GM19467 (cell line): Measurements from ENCODE around the gene ELK4.

Experiments used
- ATAC-seq: cut with Tn5 transposase; IDR thresholded peaks from one replicate; pipeline ENCODE4 v1.9.1; 2021; ENCODE audit warnings: mild to moderate bottlenecking, moderate library complexity; ENCODE audit not compliant: unreplicated experiment

The ELK4 gene

GRCh38 chr1:205631768-205632668 lies at the start of gene ELK4:
ELK4 (minus strand) TSS chr1:205632011; CDS start chr1:205623882, 8,129 bp downstream.
- peak; percentile 75 for ATAC-seq

DNA sequence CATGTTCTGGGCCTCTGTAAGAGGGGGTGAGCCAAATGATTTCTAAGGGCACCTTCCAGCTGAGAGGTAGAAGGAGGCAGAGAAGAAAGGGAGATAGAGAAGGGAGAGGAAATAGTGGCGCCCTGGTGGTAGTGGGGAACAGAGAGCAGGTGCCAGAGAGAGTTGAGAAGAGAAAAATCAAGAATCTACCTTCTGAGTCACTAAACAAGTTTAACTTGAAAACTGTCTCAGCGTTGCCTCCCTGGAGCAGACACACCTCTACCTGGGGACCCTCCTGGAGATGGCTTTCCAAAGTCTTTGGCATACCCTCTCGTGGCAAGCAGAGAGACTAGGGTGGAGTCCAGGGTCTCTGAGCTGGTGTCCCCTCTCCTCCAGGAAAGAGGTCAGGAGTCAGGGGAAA lies 49.6 kb upstream of the ELK4 start:
- ATAC-seq = no peak

- ATAC-seq = peak; percentile 55
These were observed 48.5 kb upstream of the ELK4 start, which contains the start of gene SLC45A3 for GRCh38 chr1:205680073-205680851. SLC45A3 (minus strand) TSS chr1:205680509; CDS start chr1:205664656, 15,853 bp downstream.

GRCh38 chr1:205678286-205679111 lies 46.7 kb upstream of the ELK4 start:
- no peak for ATAC-seq

- no peak for ATAC-seq
These were observed 45.4 kb upstream of the ELK4 start for GRCh38 chr1:205677167-205677566.

DNA sequence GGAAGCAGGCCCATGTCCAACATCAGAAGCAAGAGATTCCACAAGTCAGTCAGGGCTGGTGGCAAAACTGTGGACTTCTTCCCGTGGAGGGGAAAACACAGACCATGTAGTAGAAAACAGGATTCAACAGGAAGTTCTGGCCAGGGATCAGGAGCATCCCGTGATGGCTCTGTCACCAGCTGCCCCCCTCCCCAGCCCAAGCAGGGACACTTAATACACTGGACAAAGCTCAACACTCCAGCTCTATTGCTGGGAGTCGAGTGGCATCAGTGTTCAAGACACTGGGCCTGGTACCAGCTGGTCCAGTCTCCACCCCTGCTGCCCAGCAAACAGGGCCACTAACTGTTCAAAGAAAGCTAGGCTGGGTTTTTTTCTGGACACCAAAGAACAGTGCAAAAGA lies 44.8 kb upstream of the ELK4 start:
- no peak for ATAC-seq

- ATAC-seq = no peak
These were observed 44.2 kb upstream of the ELK4 start for GRCh38 chr1:205676002-205676401.

- no peak for ATAC-seq
These were observed 43.4 kb upstream of the ELK4 start for GRCh38 chr1:205675247-205675646.

DNA sequence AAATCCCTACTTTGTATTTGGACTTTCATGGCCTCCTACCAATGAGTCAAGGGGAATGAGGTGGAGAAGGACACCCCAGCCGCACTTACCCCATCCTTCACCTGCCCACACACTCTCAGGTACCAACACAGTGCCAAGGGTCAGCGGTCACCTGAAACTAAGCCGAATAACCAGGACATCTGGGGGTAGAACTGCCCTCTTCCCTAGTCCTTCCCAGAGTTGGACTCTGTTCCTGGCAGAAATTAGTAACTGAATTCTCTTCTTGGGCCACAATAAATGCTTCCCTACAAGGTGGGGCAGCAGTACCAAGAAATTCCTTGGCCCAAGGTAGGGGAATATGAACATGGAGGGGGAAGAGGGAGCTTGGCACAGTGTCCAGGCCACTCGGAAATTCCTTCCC lies 41.2 kb upstream of the ELK4 start:
- no peak for ATAC-seq

GRCh38 chr1:205672395-205672889 lies 40.6 kb upstream of the ELK4 start:
- ATAC-seq = no peak

DNA sequence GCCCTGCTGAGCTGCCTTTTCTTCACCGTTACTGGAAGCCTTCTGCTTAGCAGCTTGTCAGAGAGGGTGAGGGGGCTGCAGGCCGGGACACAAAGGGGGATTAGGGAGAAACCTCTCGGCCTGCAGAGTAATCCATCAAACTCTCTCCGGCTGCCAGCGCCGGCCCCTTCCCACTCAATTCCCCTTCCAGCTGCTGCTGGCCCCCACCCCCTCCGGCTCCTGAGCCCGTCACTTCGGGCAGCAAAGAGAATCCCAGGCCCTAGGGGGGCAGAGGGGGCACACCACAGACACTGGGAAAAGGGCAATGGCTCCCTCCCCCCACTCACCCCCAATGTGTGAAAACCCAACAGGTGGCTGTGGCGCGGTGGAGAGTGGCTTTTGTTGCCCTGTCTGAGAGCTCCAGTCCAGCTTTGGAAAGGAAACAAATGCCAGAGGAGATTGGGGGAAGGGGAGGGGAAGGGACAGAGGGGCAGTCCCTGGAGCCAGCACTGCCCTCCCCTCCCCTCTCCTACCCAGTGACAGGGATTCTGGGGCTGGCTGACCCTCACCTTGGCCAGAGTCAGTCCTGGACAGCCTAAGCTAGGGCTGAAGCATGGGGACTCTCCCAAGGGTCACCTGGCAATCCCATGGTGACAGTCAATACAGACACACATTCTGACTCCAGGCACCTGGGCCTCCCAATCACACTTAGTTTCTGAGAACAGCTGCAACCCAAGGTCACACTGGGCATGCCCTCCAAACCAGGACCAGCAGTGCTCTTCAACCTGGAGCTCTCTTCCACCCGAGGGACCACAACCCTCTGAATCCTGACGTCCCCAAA lies 39.0 kb upstream of the ELK4 start:
- no peak for ATAC-seq

- no peak for ATAC-seq
These were observed 38.3 kb upstream of the ELK4 start for GRCh38 chr1:205670150-205670446.

DNA sequence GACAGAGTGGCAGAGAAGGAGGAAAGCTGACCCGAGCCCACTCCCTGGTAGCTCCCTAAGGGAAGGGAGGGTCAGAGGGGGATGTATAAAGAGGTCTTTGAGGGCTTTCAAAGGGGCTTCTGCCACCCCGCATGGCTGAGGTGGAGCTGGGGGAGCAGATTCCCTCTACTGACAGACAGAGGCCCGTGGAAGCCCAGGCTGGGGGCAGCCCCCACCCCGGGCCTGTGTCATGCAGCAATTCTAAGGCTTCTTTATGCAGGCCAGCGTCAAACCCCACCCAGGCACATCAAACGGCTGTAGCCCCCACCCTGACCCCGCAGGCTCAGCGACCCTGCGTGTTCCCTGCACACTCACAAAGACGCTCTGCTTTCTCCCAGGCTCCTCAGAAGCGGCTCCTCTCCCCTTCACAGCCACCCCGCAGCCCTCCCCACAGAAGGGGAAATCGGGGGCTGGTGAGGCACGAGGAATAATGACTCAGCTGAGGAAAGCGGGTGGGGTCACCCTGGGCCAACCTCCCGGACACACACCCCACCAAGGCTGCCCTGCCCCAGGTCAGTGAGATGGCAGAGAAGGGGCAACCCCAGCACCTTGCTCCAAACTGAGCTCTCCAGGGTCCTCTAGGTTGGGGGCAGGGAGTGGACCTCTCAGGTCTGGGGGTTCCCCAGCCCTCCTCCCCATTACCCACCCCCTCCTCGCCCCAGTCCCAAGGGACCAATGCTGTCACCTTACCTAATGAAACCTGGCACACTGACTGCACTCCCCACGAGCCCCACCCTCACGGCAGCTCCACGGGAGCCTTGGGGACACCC lies 37.7 kb upstream of the ELK4 start:
- ATAC-seq = peak; percentile 32

- no peak for ATAC-seq
These were observed 37.1 kb upstream of the ELK4 start for GRCh38 chr1:205668951-205669340.

GRCh38 chr1:205667909-205668643 lies 36.3 kb upstream of the ELK4 start:
- no peak for ATAC-seq

DNA sequence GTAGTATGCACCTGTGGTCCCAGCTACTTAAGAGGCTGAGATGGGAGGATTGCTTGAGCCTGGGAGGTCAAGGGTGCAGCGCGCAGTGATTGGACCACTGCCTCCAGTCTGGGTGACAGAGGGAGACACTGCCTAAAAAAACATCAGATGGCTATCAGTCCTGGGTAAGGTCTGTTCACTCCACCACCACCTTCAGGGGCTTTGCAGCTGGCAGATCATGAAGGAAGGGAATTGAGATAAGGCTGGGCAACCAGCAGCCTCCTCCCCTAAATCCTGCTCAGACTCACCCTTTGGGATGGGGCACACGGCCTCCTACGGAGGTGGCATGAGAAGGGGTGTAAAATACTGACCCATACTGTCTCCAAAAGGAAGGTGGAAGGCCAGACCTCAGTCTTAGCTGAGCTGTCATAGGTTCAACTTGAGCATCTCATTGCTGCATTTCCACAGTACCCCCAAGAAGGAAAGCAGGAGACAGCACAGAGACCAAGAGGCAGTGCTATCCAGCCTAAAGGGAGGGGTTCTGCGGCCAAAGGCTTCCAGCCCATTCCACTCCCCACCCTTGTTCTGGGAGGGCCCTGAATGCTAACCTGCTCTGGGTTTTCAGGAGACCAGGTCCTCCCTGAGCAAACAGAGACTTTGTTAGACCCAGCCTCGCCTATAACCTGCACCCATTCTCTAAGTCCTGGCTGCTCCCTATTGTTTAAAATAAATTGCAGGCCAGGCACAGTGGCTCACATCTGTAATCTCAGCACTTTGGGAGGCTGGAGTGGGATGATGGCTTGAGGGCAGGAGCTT lies 34.8 kb upstream of the ELK4 start:
- no peak for ATAC-seq

GRCh38 chr1:205665201-205666045 lies 33.6 kb upstream of the ELK4 start:
- no peak for ATAC-seq
